GM12878 (cell line): ENCODE results near the gene HAP1.

Experiments used
- EZH2 ChIP-seq: IDR thresholded peaks from 2 replicates; pipeline ENCODE4 v1.6.1; 2012; ENCODE audit warnings: low read depth, mild to moderate bottlenecking, control low read depth, inconsistent platforms, low read length, borderline replicate concordance; ENCODE audit not compliant: control insufficient read depth
- HDAC6 ChIP-seq: fragments of 200-600 bp; sonication (generic); IDR thresholded peaks from one replicate; pipeline ENCODE4 v1.8.0; 2017; ENCODE audit warnings: antibody characterized with exemption; ENCODE audit not compliant: unreplicated experiment
- TF ChIP-seq, protein P1 (sequence below), 3 experiments: IDR thresholded peaks in 2 of 3; conservative IDR thresholded peaks in 1 of 3; 2 replicates each; pipeline ENCODE4 v1.5.1; 2011; ENCODE audit warnings: low read depth in 3 of 3, low read length in 3 of 3, mild to moderate bottlenecking in 3 of 3, control low read depth in 2 of 3, moderate library complexity in 2 of 3, inconsistent platforms in 1 of 3, mixed read lengths in 1 of 3; ENCODE audit not compliant: control insufficient read depth in 2 of 3, insufficient read depth in 1 of 3; ENCODE audit errors: extremely low read depth in 1 of 3
- TF ChIP-seq, protein P2 (sequence below): fragments of 450-650 bp; IDR thresholded peaks from 2 replicates; pipeline ENCODE4 v1.6.1; 2016; ENCODE audit warnings: mild to moderate bottlenecking

DNA sequence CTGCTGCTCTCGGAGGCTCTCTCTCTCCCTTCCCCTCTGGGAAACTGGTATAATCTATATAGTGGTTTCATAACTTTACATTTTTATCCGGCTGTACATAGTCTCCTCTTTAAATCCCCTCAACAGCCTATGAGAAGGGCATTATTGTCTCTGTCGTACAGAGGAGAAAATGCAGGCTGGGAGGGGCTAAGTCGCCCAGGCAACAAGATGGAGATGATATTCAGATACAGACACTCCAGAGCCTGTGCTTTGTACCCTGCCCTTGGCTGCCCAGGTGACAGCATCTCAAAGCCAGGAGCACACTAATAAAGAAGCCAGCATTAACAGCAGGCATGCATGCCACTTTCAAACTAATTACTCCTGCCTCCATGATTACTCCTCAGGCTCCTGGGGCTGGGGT, 50.4 kb downstream of the HAP1 start:
- TF ChIP-seq, protein P1, sequence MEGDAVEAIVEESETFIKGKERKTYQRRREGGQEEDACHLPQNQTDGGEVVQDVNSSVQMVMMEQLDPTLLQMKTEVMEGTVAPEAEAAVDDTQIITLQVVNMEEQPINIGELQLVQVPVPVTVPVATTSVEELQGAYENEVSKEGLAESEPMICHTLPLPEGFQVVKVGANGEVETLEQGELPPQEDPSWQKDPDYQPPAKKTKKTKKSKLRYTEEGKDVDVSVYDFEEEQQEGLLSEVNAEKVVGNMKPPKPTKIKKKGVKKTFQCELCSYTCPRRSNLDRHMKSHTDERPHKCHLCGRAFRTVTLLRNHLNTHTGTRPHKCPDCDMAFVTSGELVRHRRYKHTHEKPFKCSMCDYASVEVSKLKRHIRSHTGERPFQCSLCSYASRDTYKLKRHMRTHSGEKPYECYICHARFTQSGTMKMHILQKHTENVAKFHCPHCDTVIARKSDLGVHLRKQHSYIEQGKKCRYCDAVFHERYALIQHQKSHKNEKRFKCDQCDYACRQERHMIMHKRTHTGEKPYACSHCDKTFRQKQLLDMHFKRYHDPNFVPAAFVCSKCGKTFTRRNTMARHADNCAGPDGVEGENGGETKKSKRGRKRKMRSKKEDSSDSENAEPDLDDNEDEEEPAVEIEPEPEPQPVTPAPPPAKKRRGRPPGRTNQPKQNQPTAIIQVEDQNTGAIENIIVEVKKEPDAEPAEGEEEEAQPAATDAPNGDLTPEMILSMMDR (IDR thresholded peaks at IDR 0.05 in 2 of 3, conservative IDR thresholded peaks at IDR 0.05 in 1 of 3; ENCODE audit: control insufficient read depth in 2 of 3, extremely low read depth in 1 of 3, insufficient read depth in 1 of 3, low read depth in 3 of 3, low read length in 3 of 3) = no peak
- TF ChIP-seq EZH2 = no peak
- TF ChIP-seq, protein P2, sequence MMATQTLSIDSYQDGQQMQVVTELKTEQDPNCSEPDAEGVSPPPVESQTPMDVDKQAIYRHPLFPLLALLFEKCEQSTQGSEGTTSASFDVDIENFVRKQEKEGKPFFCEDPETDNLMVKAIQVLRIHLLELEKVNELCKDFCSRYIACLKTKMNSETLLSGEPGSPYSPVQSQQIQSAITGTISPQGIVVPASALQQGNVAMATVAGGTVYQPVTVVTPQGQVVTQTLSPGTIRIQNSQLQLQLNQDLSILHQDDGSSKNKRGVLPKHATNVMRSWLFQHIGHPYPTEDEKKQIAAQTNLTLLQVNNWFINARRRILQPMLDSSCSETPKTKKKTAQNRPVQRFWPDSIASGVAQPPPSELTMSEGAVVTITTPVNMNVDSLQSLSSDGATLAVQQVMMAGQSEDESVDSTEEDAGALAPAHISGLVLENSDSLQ = no peak
- TF ChIP-seq HDAC6 = no peak
